ENCODE measurements around the gene ADAM12. TPM values are rescaled to one million over a fixed set of nuclear protein-coding genes. Genes with fewer than 3 reads are reported as not detected.

Gene ADAM12
- total RNA-seq, 1 donor from 2014 or later, result 100 TPM

- FAIRE-seq, result peak; percentile 72
- Histone ChIP-seq H3K79me2 (ENCODE audit: insufficient read depth, low read length) (peaks cover 83% of the 10 kb centered on the region), H4K20me1 (ENCODE audit: insufficient read depth, low read length) (peaks cover 61% of the 10 kb centered on the region), H2AFZ (ENCODE audit: low read depth, low read length) (no peak overlapping the region), H3K27ac (ENCODE audit: low read depth, low read length) (peak overlapping the region; percentile 29), H3K4me2 (ENCODE audit: low read length) (no peak overlapping the region), H3K4me3 (ENCODE audit: insufficient read depth, low read depth, low read length) (no peak overlapping the region), H3K27me3 (ENCODE audit: insufficient read depth, low read length) (no peaks in the 10 kb centered on the region), H3K9me3 (ENCODE audit: insufficient read depth, low read depth, low read length) (no peaks in the 10 kb centered on the region), H3K9ac (ENCODE audit: low read length) (no peak overlapping the region), H3K36me3 (ENCODE audit: insufficient read depth, low read length) (peaks cover 37% of the 10 kb centered on the region), H3K4me1 (ENCODE audit: insufficient read depth, low read length) (peaks cover 5% of the 10 kb centered on the region)
- Mint-ChIP-seq H3K36me3 (ENCODE audit: low read depth, unreplicated experiment) (peaks cover 25% of the 10 kb centered on the region), H3K9me3 (ENCODE audit: unreplicated experiment) (peaks cover 8% of the 10 kb centered on the region), H3K27ac (ENCODE audit: unreplicated experiment) (peak overlapping the region; percentile 85), H3K27me3 (ENCODE audit: low read depth, unreplicated experiment) (no peaks in the 10 kb centered on the region), H3K4me1 (ENCODE audit: low read depth, unreplicated experiment) (peaks cover 27% of the 10 kb centered on the region), H3K4me3 (ENCODE audit: unreplicated experiment) (peak overlapping the region; percentile 6)
- DNase-seq (ENCODE audit: low read depth), result peak; percentile 91
- TF ChIP-seq, protein P1, sequence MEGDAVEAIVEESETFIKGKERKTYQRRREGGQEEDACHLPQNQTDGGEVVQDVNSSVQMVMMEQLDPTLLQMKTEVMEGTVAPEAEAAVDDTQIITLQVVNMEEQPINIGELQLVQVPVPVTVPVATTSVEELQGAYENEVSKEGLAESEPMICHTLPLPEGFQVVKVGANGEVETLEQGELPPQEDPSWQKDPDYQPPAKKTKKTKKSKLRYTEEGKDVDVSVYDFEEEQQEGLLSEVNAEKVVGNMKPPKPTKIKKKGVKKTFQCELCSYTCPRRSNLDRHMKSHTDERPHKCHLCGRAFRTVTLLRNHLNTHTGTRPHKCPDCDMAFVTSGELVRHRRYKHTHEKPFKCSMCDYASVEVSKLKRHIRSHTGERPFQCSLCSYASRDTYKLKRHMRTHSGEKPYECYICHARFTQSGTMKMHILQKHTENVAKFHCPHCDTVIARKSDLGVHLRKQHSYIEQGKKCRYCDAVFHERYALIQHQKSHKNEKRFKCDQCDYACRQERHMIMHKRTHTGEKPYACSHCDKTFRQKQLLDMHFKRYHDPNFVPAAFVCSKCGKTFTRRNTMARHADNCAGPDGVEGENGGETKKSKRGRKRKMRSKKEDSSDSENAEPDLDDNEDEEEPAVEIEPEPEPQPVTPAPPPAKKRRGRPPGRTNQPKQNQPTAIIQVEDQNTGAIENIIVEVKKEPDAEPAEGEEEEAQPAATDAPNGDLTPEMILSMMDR (IDR thresholded peaks at IDR 0.05; ENCODE audit: insufficient read depth, low read depth, low read length), result no peak
- TF ChIP-seq EZH2 (IDR thresholded peaks at IDR 0.05; ENCODE audit: insufficient read depth, low read length), result no peak
Measured at GRCh38 chr10:126331101-126331500, 57.2 kb downstream of the ADAM12 start.

DNA sequence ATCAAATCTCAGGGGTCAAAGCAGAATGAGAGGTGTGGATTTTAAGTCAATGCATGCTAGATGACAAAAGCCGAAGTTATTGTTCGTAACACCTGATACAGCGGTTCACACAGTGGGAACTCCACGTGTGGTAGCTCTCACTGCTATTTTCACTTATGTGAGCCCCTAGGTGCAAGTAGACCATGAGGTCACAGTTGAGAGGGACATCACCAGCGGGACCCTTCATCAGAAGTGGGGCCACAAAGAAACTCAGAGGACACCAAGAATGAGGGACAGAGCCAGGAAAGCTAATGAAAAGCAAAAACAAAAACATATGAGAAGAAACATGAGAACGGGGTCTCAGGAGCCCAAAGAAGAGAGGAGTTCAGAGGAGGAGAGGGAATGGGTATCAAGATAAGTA lies 63.5 kb downstream of the ADAM12 start:
- no peak overlapping the region for H3K27ac ChIP-seq (ENCODE audit: low read depth, low read length)
- FAIRE-seq (no peak), DNase-seq (ENCODE audit: low read depth) (no peak)
- Mint-ChIP-seq H3K4me3 (ENCODE audit: unreplicated experiment) (no peak overlapping the region), H3K27ac (ENCODE audit: unreplicated experiment) (no peak overlapping the region), H3K9me3 (ENCODE audit: unreplicated experiment) (peaks cover 6% of the 10 kb centered on the region), H3K27me3 (ENCODE audit: low read depth, unreplicated experiment) (no peaks in the 10 kb centered on the region), H3K4me1 (ENCODE audit: low read depth, unreplicated experiment) (peaks cover 2% of the 10 kb centered on the region), H3K36me3 (ENCODE audit: low read depth, unreplicated experiment) (peaks cover 46% of the 10 kb centered on the region)
- no peak overlapping the region for H3K4me2 ChIP-seq (ENCODE audit: low read length)
- H3K4me3 ChIP-seq (ENCODE audit: insufficient read depth, low read depth, low read length), result no peak overlapping the region
- no peak overlapping the region for H2AFZ ChIP-seq (ENCODE audit: low read depth, low read length)
- peaks cover 32% of the 10 kb centered on the region for H3K36me3 ChIP-seq (ENCODE audit: insufficient read depth, low read length)
- TF ChIP-seq, protein P1 (IDR thresholded peaks at IDR 0.05; ENCODE audit: insufficient read depth, low read depth, low read length), result no peak
- TF ChIP-seq EZH2 (IDR thresholded peaks at IDR 0.05; ENCODE audit: insufficient read depth, low read length), result no peak
- H3K9me3 ChIP-seq (ENCODE audit: insufficient read depth, low read depth, low read length), result no peaks in the 10 kb centered on the region
- peaks cover 57% of the 10 kb centered on the region for H3K79me2 ChIP-seq (ENCODE audit: insufficient read depth, low read length)
- H3K4me1 ChIP-seq (ENCODE audit: insufficient read depth, low read length), result no peaks in the 10 kb centered on the region
- no peaks in the 10 kb centered on the region for H3K27me3 ChIP-seq (ENCODE audit: insufficient read depth, low read length)
- no peak overlapping the region for H3K9ac ChIP-seq (ENCODE audit: low read length)
- peaks cover 54% of the 10 kb centered on the region for H4K20me1 ChIP-seq (ENCODE audit: insufficient read depth, low read length)

- Histone ChIP-seq H3K79me2 (ENCODE audit: insufficient read depth, low read length) (peaks cover 65% of the 10 kb centered on the region), H3K9ac (ENCODE audit: low read length) (no peak overlapping the region), H3K4me3 (ENCODE audit: insufficient read depth, low read depth, low read length) (no peak overlapping the region), H3K36me3 (ENCODE audit: insufficient read depth, low read length) (peaks cover 21% of the 10 kb centered on the region), H3K27ac (ENCODE audit: low read depth, low read length) (no peak overlapping the region), H3K4me1 (ENCODE audit: insufficient read depth, low read length) (peaks cover 1% of the 10 kb centered on the region), H3K27me3 (ENCODE audit: insufficient read depth, low read length) (no peaks in the 10 kb centered on the region), H3K9me3 (ENCODE audit: insufficient read depth, low read depth, low read length) (no peaks in the 10 kb centered on the region), H4K20me1 (ENCODE audit: insufficient read depth, low read length) (peaks cover 54% of the 10 kb centered on the region), H3K4me2 (ENCODE audit: low read length) (no peak overlapping the region), H2AFZ (ENCODE audit: low read depth, low read length) (no peak overlapping the region)
- peaks cover 33% of the 10 kb centered on the region for H3K36me3 Mint-ChIP-seq (ENCODE audit: low read depth, unreplicated experiment)
- no peaks in the 10 kb centered on the region for H3K27me3 Mint-ChIP-seq (ENCODE audit: low read depth, unreplicated experiment)
- H3K9me3 Mint-ChIP-seq (ENCODE audit: unreplicated experiment), result peaks cover 3% of the 10 kb centered on the region
- no peak for FAIRE-seq
- H3K4me3 Mint-ChIP-seq (ENCODE audit: unreplicated experiment), result no peak overlapping the region
- peaks cover 2% of the 10 kb centered on the region for H3K4me1 Mint-ChIP-seq (ENCODE audit: low read depth, unreplicated experiment)
- DNase-seq (ENCODE audit: low read depth), result no peak
- TF ChIP-seq, protein P1 (IDR thresholded peaks at IDR 0.05; ENCODE audit: insufficient read depth, low read depth, low read length), result no peak
- no peak for TF ChIP-seq EZH2 (IDR thresholded peaks at IDR 0.05; ENCODE audit: insufficient read depth, low read length)
- no peak overlapping the region for H3K27ac Mint-ChIP-seq (ENCODE audit: unreplicated experiment)
Measured at GRCh38 chr10:126321440-126321839, 66.8 kb downstream of the ADAM12 start.

Measured in astrocyte (in vitro differentiated cells and primary cell).